IMR-90 (cell line): ENCODE results near the gene ADD1. TPM values are rescaled to one million over a fixed set of nuclear protein-coding genes. Genes with fewer than 3 reads are reported as not detected.

Experiments used
- ATAC-seq: fragments of 200-7000 bp; cut with Tn5 transposase; 2 replicates; pipeline ENCODE4 v1.9.1; 2020; ENCODE audit warnings: low read depth, mild to moderate bottlenecking, moderate library complexity
- BruUV-seq: library from RNA; stranded (reverse); fragments of 400-500 nt; replicated peaks from 2 replicates; lab custom pipeline; 2021; lab: Mats Ljungman, UMichigan
- CTCF ChIA-PET: fragments of 300-600 bp; formaldehyde crosslinking; extraction: SDS; loops from one replicate; lab custom pipeline; 2021; ENCODE audit warnings: antibody characterized with exemption; lab: Yijun Ruan, JAX
- POLR2A ChIA-PET: fragments of 300-600 bp; sonication (Branson Sonifier 250); formaldehyde crosslinking; loops from one replicate; lab custom pipeline; 2022; ENCODE audit warnings: antibody characterized with exemption; ENCODE audit not compliant: unreplicated experiment; lab: Charles Lee
- DNase-seq: peaks from one replicate; pipeline ENCODE4 v3.0.0; 2013
- H2AFZ ChIP-seq: replicated peaks from 2 replicates; pipeline ENCODE3; 2013; ENCODE audit warnings: low read length, mild to moderate bottlenecking; ENCODE audit not compliant: poor library complexity
- H2AK5ac ChIP-seq: 2 replicates; pipeline ENCODE4 v1.6.1; 2013; ENCODE audit warnings: low read depth, low read length, inconsistent platforms
- H2AK9ac ChIP-seq: replicated peaks from 2 replicates; pipeline ENCODE3; 2013; ENCODE audit warnings: mild to moderate bottlenecking, low read depth, low read length, moderate library complexity; ENCODE audit not compliant: poor library complexity
- H2BK120ac ChIP-seq: 2 replicates; pipeline ENCODE4 v1.6.1; 2013; ENCODE audit warnings: low read depth, low read length, inconsistent platforms
- H2BK15ac ChIP-seq: 3 replicates; pipeline ENCODE4 v1.6.1; 2013; ENCODE audit warnings: low read depth, low read length, inconsistent platforms
- H2BK20ac ChIP-seq: 2 replicates; pipeline ENCODE4 v1.6.1; 2013; ENCODE audit warnings: low read depth, mild to moderate bottlenecking, inconsistent platforms, low read length, moderate library complexity
- H2BK5ac ChIP-seq: 2 replicates; pipeline ENCODE4 v1.6.1; 2013; ENCODE audit warnings: mild to moderate bottlenecking, low read depth, low read length, inconsistent platforms; ENCODE audit not compliant: poor library complexity, severe bottlenecking
- H3K14ac ChIP-seq: replicated peaks from 2 replicates; pipeline ENCODE4 v1.6.1; 2013; ENCODE audit warnings: low read depth, low read length, inconsistent platforms
- H3K18ac ChIP-seq: 2 replicates; pipeline ENCODE4 v1.6.1; 2013; ENCODE audit warnings: low read depth, low read length, control low read depth
- H3K23ac ChIP-seq: 2 replicates; pipeline ENCODE4 v1.6.1; 2013; ENCODE audit warnings: low read depth, low read length, inconsistent platforms
- H3K27ac ChIP-seq: 2 replicates; pipeline ENCODE4 v1.5.1; 2013; ENCODE audit warnings: mild to moderate bottlenecking, control low read depth, low read length; ENCODE audit not compliant: insufficient read depth
- H3K27me3 ChIP-seq: 2 replicates; pipeline ENCODE4 v1.6.1; 2013; ENCODE audit warnings: low read length; ENCODE audit not compliant: control insufficient read depth, insufficient read depth
- H3K36me3 ChIP-seq: 2 replicates; pipeline ENCODE4 v1.6.1; 2013; ENCODE audit warnings: low read length, mixed read lengths; ENCODE audit not compliant: control insufficient read depth, insufficient read depth
- H3K4ac ChIP-seq: 2 replicates; pipeline ENCODE4 v1.6.1; 2013; ENCODE audit warnings: low read depth, low read length, inconsistent platforms
- H3K4me1 ChIP-seq: 2 replicates; pipeline ENCODE4 v1.6.1; 2013; ENCODE audit warnings: low read length, mixed read lengths; ENCODE audit not compliant: control insufficient read depth, insufficient read depth
- H3K4me2 ChIP-seq: 2 replicates; pipeline ENCODE4 v1.6.1; 2013; ENCODE audit warnings: low read depth, mild to moderate bottlenecking, control low read depth, low read length, moderate library complexity
- H3K4me3 ChIP-seq: 2 replicates; pipeline ENCODE4 v1.5.1; 2013; ENCODE audit warnings: low read depth, mild to moderate bottlenecking, control low read depth, low read length, moderate library complexity; ENCODE audit not compliant: insufficient read depth
- H3K56ac ChIP-seq: 2 replicates; pipeline ENCODE4 v1.6.1; 2013; ENCODE audit warnings: low read length, inconsistent platforms; ENCODE audit not compliant: insufficient read depth; ENCODE audit errors: extremely low read depth
- H3K79me1 ChIP-seq, 2 experiments: 2 replicates each; pipeline ENCODE4 v1.6.1; 2013; ENCODE audit warnings: low read length in 2 of 2, inconsistent platforms in 1 of 2, low read depth in 1 of 2
- H3K9ac ChIP-seq: 2 replicates; pipeline ENCODE4 v1.6.1; 2013; ENCODE audit warnings: low read depth, low read length, control low read depth
- H3K9me1 ChIP-seq: 2 replicates; pipeline ENCODE4 v1.6.1; 2013; ENCODE audit warnings: low read length, inconsistent platforms; ENCODE audit not compliant: insufficient read depth
- H3K9me3 ChIP-seq: 2 replicates; pipeline ENCODE4 v1.6.1; 2013; ENCODE audit warnings: low read length; ENCODE audit not compliant: control insufficient read depth, insufficient read depth
- H4K20me1 ChIP-seq: 2 replicates; pipeline ENCODE4 v1.6.1; 2013; ENCODE audit warnings: low read length, inconsistent platforms; ENCODE audit not compliant: insufficient read depth
- H4K5ac ChIP-seq: 2 replicates; pipeline ENCODE4 v1.6.1; 2013; ENCODE audit warnings: mild to moderate bottlenecking, low read depth, low read length, control low read depth
- H4K8ac ChIP-seq, 2 experiments: 2 replicates each; pipeline ENCODE4 v1.6.1; 2013; ENCODE audit warnings: low read depth in 2 of 2, low read length in 2 of 2, control low read depth in 1 of 2, inconsistent platforms in 1 of 2
- H4K91ac ChIP-seq: 2 replicates; pipeline ENCODE4 v1.6.1; 2013; ENCODE audit warnings: low read depth, low read length, inconsistent platforms; ENCODE audit not compliant: insufficient read depth
- BHLHE40 ChIP-seq: fragments of 150-350 bp; IDR thresholded peaks from 2 replicates; pipeline ENCODE4 v1.6.1; 2016; ENCODE audit warnings: mild to moderate bottlenecking, low read depth, low read length
- FOS ChIP-seq: fragments of 150-350 bp; IDR thresholded peaks from 2 replicates; pipeline ENCODE4 v1.6.1; 2016; ENCODE audit warnings: low read depth, low read length
- MAFK ChIP-seq: IDR thresholded peaks from 2 replicates; pipeline ENCODE4 v1.6.1; 2012; ENCODE audit warnings: low read depth, low read length, improper control_type of control experiment
- MXI1 ChIP-seq: IDR thresholded peaks from 2 replicates; pipeline ENCODE4 v1.6.1; 2012; ENCODE audit warnings: low read depth, mild to moderate bottlenecking, low read length, moderate library complexity, borderline replicate concordance
- RAD21 ChIP-seq: IDR thresholded peaks from 2 replicates; pipeline ENCODE4 v1.6.1; 2012; ENCODE audit warnings: low read length, improper control_type of control experiment
- WGBS, 2 experiments: methylation state at CpG; one replicate each; pipeline versions ENCODE4 v1.1.5 to v1.1.7; 2013; ENCODE audit warnings: missing lambda C conversion rate in 2 of 2; ENCODE audit not compliant: insufficient read length in 1 of 2; ENCODE audit errors: extremely low coverage in 2 of 2; 5-methylcytosine and 5-hydroxymethylcytosine counted together
- dilution Hi-C: fragments of 300-500 bp; cut with HindIII; formaldehyde crosslinking; loops from one replicate; pipeline ENCODE4 v1.14.3; 2018; ENCODE audit warnings: low sequenced_read_pairs; ENCODE audit not compliant: unreplicated experiment
- in situ Hi-C: fragments of 300-500 bp; cut with MboI; formaldehyde crosslinking; loops from 3 replicates; pipeline ENCODE4 v1.14.3; 2019; ENCODE audit warnings: low sequenced_read_pairs, inconsistent platforms, mixed read lengths
- intact Hi-C: fragments of 100-400 bp; cut with micrococcal nuclease; formaldehyde crosslinking; loops from 2 replicates; pipeline ENCODE4 v1.10.0; 2022
- polyA plus RNA-seq, 3 experiments: library from polyadenylated mRNA; depleted of rRNA; stranded (reverse); fragments of >200 nt; gene quantifications; 2 replicates each; pipeline ENCODE4 v1.2.3, GENCODE V29; 2012; ENCODE audit warnings: low replicate concordance in 1 of 3
- total RNA-seq: library from RNA; depleted of rRNA; stranded (reverse); fragments of >200 nt; gene quantifications from 2 replicates; pipeline ENCODE4 v1.2.3, GENCODE V29; 2012
- TF ChIP-seq, protein P1 (sequence below): fragments of 150-350 bp; IDR thresholded peaks from 2 replicates; pipeline ENCODE4 v1.6.1; 2017; ENCODE audit warnings: mild to moderate bottlenecking, antibody characterized with exemption, low read length, low read depth
- TF ChIP-seq, protein P2 (sequence below): conservative IDR thresholded peaks from 2 replicates; pipeline ENCODE4 v1.5.1; 2012; ENCODE audit warnings: mild to moderate bottlenecking, low read depth, low read length, improper control_type of control experiment

The ADD1 gene
- total and polyA plus RNA-seq, 2 of the 4 experiments (the other 2 are of a cell fraction), result 122 to 215 TPM

DNA sequence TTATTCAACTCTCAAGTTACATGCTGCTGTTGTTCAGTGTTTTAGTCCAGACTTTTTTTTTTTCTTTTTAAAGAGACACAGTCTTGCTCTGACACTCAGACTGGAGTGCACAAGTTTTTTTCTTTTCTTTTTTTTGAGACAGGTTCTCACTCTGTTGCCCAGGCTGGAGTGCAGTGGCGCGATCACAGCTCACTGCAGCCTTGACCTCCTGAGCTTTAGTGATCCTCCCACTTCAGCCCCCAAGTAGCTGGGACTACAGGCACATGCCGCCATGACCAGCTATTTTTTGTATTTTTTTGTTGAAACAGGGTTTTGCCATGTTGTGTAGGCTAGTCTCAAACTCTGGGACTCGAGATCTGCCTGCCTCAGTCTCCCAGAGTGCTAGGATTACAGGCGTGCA is 11.9 kb downstream of the ADD1 start:
- ATAC-seq (no peak), DNase-seq (no peak)
- Histone ChIP-seq H2AFZ (no peak overlapping the region), H3K4me1 (peaks cover 16% of the 10 kb centered on the region), H3K23ac (no peak overlapping the region), H4K8ac (no peak overlapping the region), H3K9me3 (no peaks in the 10 kb centered on the region), H3K56ac (no peak overlapping the region), H3K79me1 (peaks cover 15 to 59% of the 10 kb centered on the region in 2 experiments; a peak in 3 of 4 replicates), H3K27me3 (no peaks in the 10 kb centered on the region), H2BK5ac (no peak overlapping the region), H3K9me1 (peaks cover 10% of the 10 kb centered on the region), H3K4me2 (no peak overlapping the region), H2AK9ac (no peak overlapping the region), H2BK15ac (no peak overlapping the region), H3K36me3 (peaks cover 7% of the 10 kb centered on the region), H3K27ac (no peak overlapping the region), H3K14ac (no peak overlapping the region), H3K9ac (no peak overlapping the region), H4K5ac (no peak overlapping the region), H2BK120ac (no peak overlapping the region), H3K4me3 (no peak overlapping the region), H2BK20ac (no peak overlapping the region), H3K18ac (no peak overlapping the region), H3K4ac (no peak overlapping the region), H4K91ac (no peak overlapping the region), H2AK5ac (no peak overlapping the region), H4K20me1 (peaks cover 77% of the 10 kb centered on the region)
- intact Hi-C loops, result no loop called here
- ChIA-PET CTCF (no interaction called here), POLR2A (no interaction called here)
- dilution Hi-C loops, result no loop called here
- TF ChIP-seq MAFK (no peak), RAD21 (no peak), MXI1 (no peak), BHLHE40 (no peak), FOS (no peak)
- TF ChIP-seq, protein P1, sequence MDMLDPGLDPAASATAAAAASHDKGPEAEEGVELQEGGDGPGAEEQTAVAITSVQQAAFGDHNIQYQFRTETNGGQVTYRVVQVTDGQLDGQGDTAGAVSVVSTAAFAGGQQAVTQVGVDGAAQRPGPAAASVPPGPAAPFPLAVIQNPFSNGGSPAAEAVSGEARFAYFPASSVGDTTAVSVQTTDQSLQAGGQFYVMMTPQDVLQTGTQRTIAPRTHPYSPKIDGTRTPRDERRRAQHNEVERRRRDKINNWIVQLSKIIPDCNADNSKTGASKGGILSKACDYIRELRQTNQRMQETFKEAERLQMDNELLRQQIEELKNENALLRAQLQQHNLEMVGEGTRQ, result no peak
- TF ChIP-seq, protein P2, sequence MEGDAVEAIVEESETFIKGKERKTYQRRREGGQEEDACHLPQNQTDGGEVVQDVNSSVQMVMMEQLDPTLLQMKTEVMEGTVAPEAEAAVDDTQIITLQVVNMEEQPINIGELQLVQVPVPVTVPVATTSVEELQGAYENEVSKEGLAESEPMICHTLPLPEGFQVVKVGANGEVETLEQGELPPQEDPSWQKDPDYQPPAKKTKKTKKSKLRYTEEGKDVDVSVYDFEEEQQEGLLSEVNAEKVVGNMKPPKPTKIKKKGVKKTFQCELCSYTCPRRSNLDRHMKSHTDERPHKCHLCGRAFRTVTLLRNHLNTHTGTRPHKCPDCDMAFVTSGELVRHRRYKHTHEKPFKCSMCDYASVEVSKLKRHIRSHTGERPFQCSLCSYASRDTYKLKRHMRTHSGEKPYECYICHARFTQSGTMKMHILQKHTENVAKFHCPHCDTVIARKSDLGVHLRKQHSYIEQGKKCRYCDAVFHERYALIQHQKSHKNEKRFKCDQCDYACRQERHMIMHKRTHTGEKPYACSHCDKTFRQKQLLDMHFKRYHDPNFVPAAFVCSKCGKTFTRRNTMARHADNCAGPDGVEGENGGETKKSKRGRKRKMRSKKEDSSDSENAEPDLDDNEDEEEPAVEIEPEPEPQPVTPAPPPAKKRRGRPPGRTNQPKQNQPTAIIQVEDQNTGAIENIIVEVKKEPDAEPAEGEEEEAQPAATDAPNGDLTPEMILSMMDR, result no peak
- no CpG with 5 or more reads among the region's 5 CpGs for WGBS, 2 experiments
- no TSS peak for BruUV-seq
- in situ Hi-C loops, result no loop called here
